GM18502 (cell line): ENCODE measurements around the gene TBPL1.

Experiments used
- ATAC-seq: cut with Tn5 transposase; IDR thresholded peaks from one replicate; pipeline ENCODE4 v1.9.1; 2021; ENCODE audit warnings: mild to moderate bottlenecking; ENCODE audit not compliant: unreplicated experiment, poor library complexity

Gene TBPL1

GRCh38 chr6:134031696-134032255, 78.8 kb downstream of the TBPL1 start:
- ATAC-seq: no peak

GRCh38 chr6:134034478-134034877, 81.5 kb downstream of the TBPL1 start:
- ATAC-seq: no peak

- peak; percentile 24 for ATAC-seq
Measured at GRCh38 chr6:134034961-134035822, 82.2 kb downstream of the TBPL1 start.

GRCh38 chr6:134035823-134036296, 82.8 kb downstream of the TBPL1 start:
- peak; percentile 67 for ATAC-seq

- no peak for ATAC-seq
Measured at GRCh38 chr6:134039116-134039515, 86.1 kb downstream of the TBPL1 start.
